NCI-H2029 (cell line): ENCODE results near the gene PAN2.
"Not testable (repeated sequence)": the region's sequence is repeated elsewhere in the genome, so short reads cannot be mapped to it uniquely, and the experiment has no call there.

Experiments
- DNase-seq: peaks from one replicate; lab custom pipeline; 2025; lab: John Stamatoyannopoulos, UW

Gene PAN2

GRCh38 chr12:56304872-56305590, 28.8 kb downstream of the PAN2 start:
- DNase-seq: no peak

DNA sequence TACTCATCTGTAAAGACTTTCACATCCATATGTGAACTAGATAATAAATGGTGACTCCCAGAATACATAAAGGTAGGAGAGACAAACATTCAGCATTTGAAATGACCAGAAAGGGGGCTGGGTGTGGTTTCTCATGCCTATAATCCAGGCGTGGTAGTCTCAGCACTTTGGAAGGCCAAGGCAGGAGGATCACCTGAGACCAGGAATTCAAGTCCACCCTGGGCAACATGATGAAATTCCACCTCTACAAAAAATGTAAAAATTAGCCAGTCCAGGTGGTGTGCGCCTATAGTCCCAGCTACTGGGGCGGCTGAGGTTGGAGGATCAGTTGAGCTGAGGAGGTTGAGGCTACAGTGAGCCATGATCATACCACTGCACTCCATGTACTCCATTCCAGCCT, 29.5 kb downstream of the PAN2 start:
- no peak for DNase-seq

DNA sequence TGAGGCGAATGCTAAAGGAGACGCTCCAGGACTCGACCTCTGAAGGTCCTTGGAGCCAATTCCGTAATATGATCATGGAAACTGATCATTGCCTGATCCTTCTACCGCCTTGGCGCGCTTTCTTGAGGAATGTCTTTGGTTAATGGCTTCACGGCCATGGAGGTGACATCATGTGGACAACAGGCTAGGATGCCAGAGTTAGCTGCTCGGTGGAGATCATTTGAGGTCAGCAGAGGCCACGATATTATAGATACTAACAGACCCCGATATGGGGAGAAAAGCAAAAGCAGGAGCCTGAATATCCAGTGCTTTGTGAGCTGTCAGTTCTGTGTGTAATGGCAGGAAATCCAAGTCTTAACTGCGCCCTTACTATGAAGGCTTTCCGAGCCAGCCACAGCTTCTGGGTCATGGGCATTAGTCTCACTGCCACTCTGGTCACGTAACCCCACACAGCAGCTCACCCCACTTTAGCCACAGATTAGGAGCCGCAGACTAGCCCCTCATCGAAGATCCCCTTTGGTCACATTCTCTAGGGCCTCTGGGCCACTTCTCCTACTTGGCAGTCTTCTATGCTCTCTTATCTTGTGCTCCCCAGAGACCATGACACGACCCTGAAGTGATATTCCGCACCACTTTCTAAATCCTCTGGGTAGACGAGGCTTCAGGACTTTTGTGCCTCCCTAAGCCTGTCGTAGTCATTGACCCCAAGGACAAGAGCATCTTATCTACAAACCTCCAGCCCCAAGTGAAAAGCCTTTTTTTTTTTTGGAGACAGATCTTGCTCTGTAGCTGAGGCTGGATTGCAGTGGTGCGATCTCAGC, 32.9 kb downstream of the PAN2 start:
- DNase-seq: peak; percentile 80

GRCh38 chr12:56299853-56300643, 33.8 kb downstream of the PAN2 start, which contains the start of gene CS:
TSS of gene CS (minus strand) at chr12:56300330. CDS start at chr12:56300201, 129 bp downstream.
- DNase-seq: peak; percentile 98

DNA sequence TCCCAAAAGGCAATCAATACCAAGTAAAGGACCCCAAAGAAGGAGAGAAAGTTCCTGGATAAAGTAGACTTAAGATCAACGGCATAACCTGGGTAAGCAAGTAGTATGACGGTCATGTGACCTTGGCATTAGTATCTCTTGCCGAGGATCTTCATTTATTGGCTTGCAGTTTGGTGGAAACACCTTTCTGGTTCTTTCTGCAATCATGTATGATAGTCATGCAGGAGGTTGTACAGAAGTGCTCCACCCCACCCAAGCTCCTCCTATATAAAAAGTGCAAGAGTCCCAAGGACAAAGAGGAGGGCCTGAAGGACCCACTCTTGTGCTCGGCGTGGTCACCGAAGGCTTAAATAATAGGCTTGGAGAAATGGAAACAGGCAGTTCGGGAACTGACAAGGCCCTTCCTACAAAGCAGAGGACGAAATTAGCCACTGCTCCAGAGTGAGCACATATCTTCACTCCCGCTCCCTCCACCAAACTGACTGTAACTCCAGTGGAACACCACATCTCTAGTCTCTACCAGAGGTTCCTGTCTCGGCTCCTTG, 34.4 kb downstream of the PAN2 start:
- DNase-seq: no peak

GRCh38 chr12:56298828-56299227, 35.0 kb downstream of the PAN2 start:
- DNase-seq: no peak

DNA sequence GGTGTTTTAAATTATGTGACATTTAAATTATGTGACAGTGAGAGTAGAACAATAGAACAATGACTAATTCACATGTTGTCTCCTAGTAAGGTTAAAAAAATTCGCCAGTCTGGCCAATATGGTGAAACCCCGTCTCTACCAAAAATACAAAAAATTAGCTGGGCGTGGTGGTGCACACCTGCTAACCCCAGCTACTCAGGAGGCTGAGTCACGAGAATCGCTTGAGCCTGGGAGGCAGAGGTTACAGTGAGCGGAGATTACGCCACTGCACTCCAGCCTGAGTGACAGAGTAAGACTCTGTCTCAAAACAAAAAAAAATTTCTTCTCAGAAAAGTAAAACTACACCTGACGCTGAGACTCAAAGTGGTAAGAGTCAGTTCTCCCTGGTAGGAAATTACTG, 36.4 kb downstream of the PAN2 start:
- DNase-seq: no peak

- DNase-seq: no peak
Observed at GRCh38 chr12:56296295-56296694, 37.5 kb downstream of the PAN2 start.

DNA sequence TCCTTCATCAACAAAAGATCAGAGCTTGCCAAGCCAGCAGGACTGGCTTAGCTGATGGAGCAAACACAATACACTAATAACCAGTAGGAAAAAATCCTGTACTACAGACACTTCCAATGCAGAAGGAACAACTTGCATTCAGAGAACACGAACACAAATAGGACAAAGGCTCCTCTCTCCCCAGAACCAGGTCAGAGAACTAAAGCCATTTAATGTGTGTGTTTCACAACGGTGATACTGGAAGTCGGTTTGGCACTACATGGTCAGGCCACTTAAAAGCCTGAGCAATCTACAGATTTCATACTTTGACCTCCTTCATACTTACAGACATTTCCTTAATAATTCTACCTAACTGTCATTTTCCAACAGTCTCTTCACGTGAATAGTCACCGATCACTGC, 40.0 kb downstream of the PAN2 start:
- no peak for DNase-seq

DNA sequence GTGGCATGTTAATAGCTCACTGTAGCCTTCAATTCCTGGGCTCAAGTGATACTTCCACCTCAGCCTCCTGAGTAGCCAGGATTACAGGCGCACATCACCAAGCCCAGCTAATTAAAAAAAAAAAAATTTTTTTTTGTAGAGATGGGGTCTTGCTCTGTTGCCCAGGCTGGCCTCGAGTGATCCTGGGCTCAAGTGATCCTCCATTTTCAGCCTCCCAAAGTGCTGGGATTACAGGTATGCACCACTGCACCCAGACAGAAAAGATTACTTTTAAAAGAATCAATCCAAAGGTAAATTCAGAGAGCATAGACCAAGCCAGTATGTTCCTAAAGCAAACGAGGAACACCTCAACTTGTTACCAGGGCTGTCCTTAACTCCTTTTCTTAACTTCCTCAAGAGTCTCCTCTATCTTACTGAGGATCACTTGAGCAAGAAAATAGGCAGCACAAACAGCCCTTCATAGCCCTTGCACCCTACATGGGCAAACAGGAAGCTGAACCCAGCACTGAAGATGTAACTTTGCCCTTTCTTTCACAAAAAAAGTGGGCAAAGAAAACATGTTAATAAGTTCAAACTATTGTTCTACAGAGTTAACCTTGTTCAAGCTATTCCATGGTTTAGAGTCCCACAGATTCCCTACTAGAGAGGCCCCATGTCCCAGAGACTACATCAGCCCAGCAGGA, 45.0 kb downstream of the PAN2 start:
- DNase-seq: no peak

DNA sequence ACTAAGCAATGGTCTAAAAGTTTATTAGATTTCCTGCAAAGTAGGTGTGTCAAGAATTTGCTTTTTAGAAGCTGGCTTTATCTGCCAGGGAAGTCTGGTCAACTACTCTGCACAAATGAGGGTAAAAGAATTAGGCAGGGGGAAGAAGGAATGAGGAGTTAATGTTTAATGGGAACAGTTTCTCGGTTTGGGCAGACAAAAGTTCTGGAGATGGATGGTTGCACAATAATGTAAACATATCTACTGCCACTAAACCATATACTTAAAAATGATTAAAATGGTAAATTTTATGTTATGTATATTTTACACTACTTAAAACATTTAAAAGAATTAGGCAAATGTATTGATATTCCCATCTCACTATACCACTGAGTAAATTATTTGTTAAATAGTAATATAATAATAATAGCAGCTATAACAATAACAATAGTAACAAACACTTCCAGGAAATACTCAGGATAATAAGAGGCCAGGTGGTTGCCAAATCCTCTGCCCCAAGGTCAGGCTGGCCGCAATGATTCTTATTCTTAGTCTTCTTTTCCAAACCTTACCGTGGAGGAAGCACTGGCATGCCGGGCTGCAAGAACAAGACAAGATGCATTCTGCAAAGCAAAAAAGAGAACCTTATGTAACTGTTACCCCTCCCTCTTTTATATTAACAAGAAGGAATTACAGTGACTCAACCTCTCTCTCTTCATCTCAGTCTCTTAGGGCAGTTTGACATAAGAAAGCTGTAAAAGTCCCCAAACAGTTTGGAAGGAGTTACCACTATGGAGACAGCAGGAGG, 47.6 kb downstream of the PAN2 start:
- DNase-seq: no peak

DNA sequence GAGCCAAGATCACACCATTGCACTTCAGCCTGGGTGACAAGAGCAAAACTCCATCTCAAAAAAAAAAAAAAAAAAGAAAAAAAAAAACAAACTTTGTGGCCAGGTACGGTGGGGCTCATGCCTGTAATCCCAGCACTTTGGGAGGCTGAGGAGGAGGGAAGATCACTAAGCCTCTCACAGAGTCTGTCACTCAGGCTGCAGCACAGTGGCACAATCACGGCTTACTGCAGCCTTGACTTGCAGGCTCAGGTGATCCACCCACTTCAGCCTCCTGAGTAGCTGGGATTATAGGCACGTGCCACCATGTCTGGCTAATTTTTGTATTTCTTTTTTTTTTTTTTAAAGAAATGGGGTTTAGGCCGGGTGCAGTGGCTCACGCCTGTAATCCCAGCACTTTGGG, 49.5 kb downstream of the PAN2 start:
- DNase-seq: not testable (repeated sequence)

- DNase-seq: no peak
Observed at GRCh38 chr12:56282579-56282978, 51.2 kb downstream of the PAN2 start.

DNA sequence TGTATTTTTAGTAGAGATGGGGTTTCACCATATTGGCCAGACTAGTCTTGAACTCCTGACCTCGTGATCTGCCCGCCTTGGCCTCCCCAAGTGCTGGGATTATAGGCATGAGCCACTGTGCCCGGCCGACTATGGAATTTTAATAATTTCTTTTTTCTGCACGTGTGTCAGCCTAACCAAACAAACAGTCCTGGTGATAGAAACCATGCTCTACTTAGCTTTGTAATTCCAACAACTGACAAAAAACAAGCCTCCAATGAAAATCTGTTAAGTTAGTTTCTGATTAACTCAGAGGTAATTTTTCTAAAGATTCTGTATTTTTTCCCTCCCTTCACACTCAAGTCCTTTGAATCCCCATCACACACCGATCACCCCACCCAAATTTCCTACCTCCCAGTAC, 51.8 kb downstream of the PAN2 start:
- DNase-seq: no peak

- no peak for DNase-seq
Observed at GRCh38 chr12:56280849-56281248, 53.0 kb downstream of the PAN2 start.

DNA sequence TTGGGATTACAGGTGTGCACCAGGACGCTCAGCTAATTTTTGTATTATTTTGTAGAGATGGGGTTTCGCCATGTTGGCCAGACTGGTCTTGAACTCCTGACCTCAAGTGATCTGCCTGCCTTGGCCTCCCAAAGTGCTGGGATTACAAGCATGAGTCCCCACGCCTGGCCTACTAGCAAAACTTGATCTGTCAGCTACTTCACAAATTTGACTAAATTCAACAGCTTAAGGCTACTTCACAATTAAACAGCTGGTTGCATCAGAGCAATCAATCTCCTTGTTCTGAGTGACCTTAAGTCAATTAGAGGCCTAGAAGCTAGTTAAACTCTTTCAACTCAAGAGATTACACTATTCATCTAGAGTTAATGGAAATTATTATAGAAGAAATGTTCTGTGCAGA, 54.9 kb downstream of the PAN2 start:
- no peak for DNase-seq

DNA sequence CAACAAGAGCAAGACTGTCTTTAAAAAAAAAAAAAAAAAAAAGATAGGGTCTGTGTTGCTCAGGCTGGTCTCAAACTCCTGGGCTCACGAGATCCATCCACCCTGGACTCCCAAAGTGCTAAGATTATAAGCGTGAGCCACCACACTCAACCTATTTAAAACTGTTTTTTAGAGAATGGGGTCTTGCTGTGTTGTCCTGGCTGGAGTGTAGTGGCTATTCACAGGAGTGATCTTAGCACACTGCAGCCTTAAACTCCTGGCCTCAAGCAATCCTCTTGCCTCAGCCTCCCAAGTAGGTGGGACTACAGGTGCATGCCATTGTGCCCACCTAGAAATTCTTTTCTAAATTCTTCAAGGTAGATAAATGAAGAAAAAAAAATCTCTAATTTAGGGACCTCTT, 59.5 kb downstream of the PAN2 start:
- DNase-seq: no peak

- DNase-seq: not testable (repeated sequence)
Observed at GRCh38 chr12:56272468-56272867, 61.3 kb downstream of the PAN2 start.

- no peak for DNase-seq
Observed at GRCh38 chr12:56271031-56271430, 62.8 kb downstream of the PAN2 start.

DNA sequence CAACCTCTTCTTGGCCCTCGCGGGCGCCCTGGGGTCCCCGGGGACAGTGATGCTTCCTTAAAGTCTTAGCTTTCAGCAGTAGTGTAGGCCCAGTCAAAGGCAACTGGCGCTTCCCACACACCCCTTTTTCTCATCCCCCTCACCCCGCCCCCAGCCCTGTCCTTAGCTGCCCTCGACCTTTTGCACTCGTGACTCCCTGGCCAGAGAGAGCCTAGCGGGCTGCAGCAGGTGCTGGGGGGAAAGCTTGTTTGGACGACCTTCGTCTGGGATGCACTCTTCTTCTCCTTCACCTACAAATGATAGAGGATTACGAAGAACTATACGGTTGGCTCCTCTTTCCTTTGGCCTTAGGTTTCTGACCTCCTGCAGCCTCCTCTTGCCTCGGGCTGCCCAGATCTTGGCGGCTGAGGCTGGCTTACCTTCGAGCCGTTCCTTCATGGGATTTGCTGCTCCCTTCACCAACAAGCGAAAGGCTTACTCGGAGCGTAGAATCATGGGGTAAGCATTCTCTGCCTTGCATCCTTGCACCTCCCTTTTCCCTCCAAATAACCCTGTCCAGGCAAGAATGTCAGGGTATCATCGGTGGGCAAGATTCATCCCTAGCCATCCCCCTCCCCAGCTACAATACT, 66.2 kb downstream of the PAN2 start:
- DNase-seq: no peak
